ENCODE measurements around the gene CAPN9. TPM values are rescaled to one million over a fixed set of nuclear protein-coding genes. Genes with fewer than 3 reads are reported as not detected.
A peak's percentile ranks its signal among the peaks of the same experiment; 100 is the strongest.

CAPN9 gene
- total RNA-seq, 2 donors from 2014 or later, result 0.26 TPM; not detected in 1

DNA sequence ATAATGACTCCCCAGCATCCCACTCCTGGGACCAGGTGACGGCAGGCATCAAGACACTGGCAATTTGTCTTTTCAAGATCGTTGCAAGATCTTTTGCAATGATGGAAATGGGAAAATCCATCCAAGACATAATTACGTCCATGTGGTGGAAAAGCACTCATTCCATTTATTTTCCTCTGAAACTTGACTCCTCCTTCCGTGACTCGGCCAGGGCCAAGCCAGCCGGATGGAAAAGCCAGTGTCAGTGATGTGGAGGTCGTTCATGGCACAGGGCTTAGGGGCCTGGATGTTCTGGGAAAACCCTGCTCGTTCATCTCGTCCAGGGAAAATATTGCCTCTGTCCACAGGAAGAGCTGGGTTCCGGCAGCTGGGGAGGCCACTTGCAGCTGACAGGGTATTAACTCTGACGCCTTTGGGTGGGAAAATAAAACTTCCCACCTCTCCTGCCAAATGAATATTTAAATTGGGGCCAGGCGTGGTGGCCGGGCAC, 74.9 kb downstream of the CAPN9 start:
- intact Hi-C loops (cut with DNase I), result no loop called here

GRCh38 chr1:230823426-230823825, 76.2 kb downstream of the CAPN9 start:
- intact Hi-C loops (cut with DNase I), result no loop called here
- ATAC-seq, result no peak
- DNase-seq, result peak in 2 of 4 donors; percentile 19 to 35
- whole genome bisulfite sequencing, 2 donors, result 73 to 85% methylated on average over 5 to 6 of the region's 6 CpGs
- no peaks in the 10 kb centered on the region for H3K36me3 ChIP-seq (replicated peaks in 1 of 2; ENCODE audit: insufficient read depth in 1 of 2, low read depth in 2 of 2)
- peaks cover 54% of the 10 kb centered on the region for H3K4me1 ChIP-seq
- no peaks in the 10 kb centered on the region for H3K9me3 ChIP-seq
- H3K27me3 ChIP-seq, result no peaks in the 10 kb centered on the region
- TF ChIP-seq CTCF (IDR thresholded peaks at IDR 0.05), result no peak
- no peak for TF ChIP-seq POLR2A (IDR thresholded peaks at IDR 0.05)
- peak overlapping the region; percentile 90 to 99 (median 97) for H3K27ac ChIP-seq
- no peak overlapping the region for H3K4me3 ChIP-seq

More for the DNA sequence above, 74.9 kb downstream of the CAPN9 start:
- 73 to 78% methylated on average over 13 of the region's 13 CpGs for WGBS, 2 donors
- Histone ChIP-seq H3K9me3 (no peaks in the 10 kb centered on the region), H3K4me1 (peaks cover 46% of the 10 kb centered on the region), H3K27me3 (no peaks in the 10 kb centered on the region), H3K36me3 (replicated peaks in 1 of 2; ENCODE audit: insufficient read depth in 1 of 2, low read depth in 2 of 2) (no peaks in the 10 kb centered on the region), H3K4me3 (no peak overlapping the region), H3K27ac (peak overlapping the region in 1 of 4 donors; percentile 99)
- DNase-seq, result no peak
- ATAC-seq, result no peak
- TF ChIP-seq CTCF (IDR thresholded peaks at IDR 0.05), result no peak
- TF ChIP-seq POLR2A (IDR thresholded peaks at IDR 0.05), result no peak

- intact Hi-C loops (cut with DNase I), result no loop called here
- H3K27ac ChIP-seq, result peak overlapping the region; percentile 90 to 99 (median 97)
- no peaks in the 10 kb centered on the region for H3K36me3 ChIP-seq (replicated peaks in 1 of 2; ENCODE audit: insufficient read depth in 1 of 2, low read depth in 2 of 2)
- TF ChIP-seq CTCF (IDR thresholded peaks at IDR 0.05), result no peak
- no peak for TF ChIP-seq POLR2A (IDR thresholded peaks at IDR 0.05)
- DNase-seq (peak; percentile 47 to 70 (median 61)), ATAC-seq (peak; percentile 14)
- no peaks in the 10 kb centered on the region for H3K27me3 ChIP-seq
- no peaks in the 10 kb centered on the region for H3K9me3 ChIP-seq
- H3K4me3 ChIP-seq, result no peak overlapping the region
- WGBS, 2 donors, result 14 to 31% methylated on average over 3 of the region's 3 CpGs
- H3K4me1 ChIP-seq, result peaks cover 54% of the 10 kb centered on the region
Measured at GRCh38 chr1:230823931-230824381, 76.8 kb downstream of the CAPN9 start.

GRCh38 chr1:230824551-230824918, 77.3 kb downstream of the CAPN9 start:
- WGBS, 2 donors, result 63 to 72% methylated on average over 4 of the region's 4 CpGs
- intact Hi-C loops (cut with DNase I), result no loop called here
- Histone ChIP-seq H3K36me3 (replicated peaks in 1 of 2; ENCODE audit: insufficient read depth in 1 of 2, low read depth in 2 of 2) (no peaks in the 10 kb centered on the region), H3K9me3 (no peaks in the 10 kb centered on the region), H3K27me3 (no peaks in the 10 kb centered on the region), H3K27ac (peak overlapping the region; percentile 90 to 99 (median 97)), H3K4me3 (no peak overlapping the region), H3K4me1 (peaks cover 54% of the 10 kb centered on the region)
- peak; percentile 31 to 68 (median 42) for DNase-seq
- TF ChIP-seq POLR2A (IDR thresholded peaks at IDR 0.05) (no peak), CTCF (IDR thresholded peaks at IDR 0.05) (no peak)
- peak; percentile 26 for ATAC-seq
